Choroid plexus epithelial cell (primary cell): Measurements from ENCODE around the gene SNX4.

Experiments
- DNase-seq: peaks from one replicate; pipeline ENCODE4 v3.0.0-alpha.2; 2010; ENCODE audit warnings: low read depth
- H3K4me3 ChIP-seq: 2 replicates; pipeline ENCODE4 v1.5.1; 2011; ENCODE audit warnings: low read depth, mild to moderate bottlenecking, control low read depth, low read length, moderate library complexity
- TF ChIP-seq, protein P1 (sequence below): conservative IDR thresholded peaks from 2 replicates; pipeline ENCODE4 v1.5.1; 2011; ENCODE audit warnings: low read depth, mild to moderate bottlenecking, control low read depth, inconsistent platforms, low read length, moderate library complexity

The SNX4 gene

DNA sequence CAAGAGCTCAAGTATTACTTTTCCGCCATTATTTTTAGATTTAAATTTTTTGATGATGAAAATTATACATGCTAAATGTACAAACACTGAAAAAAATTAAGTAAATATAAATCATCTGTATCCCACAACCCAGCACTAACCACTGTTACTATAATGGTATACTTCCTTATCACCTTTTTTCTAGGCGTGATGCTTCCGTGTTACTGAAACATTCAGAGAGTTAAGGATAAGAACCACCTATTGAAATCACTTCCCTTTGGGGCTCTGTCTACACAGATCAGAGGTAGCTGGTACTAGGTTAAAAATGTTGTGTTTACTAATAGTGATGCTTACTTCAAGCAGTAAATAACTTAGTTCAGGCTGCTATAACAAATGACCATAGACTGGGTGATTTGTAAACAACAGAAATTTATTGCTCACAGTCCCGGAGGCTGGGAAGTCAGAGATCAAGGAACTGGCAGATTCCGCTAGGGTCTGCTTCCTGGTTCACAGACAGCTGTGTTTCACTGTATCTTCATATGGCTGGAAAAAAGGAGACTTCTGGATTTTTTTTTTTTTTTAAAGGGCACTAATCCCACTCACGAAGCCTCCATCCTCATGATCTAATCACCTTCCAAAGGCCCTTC is 6.4 kb downstream of the SNX4 start:
- DNase-seq, result no peak
- TF ChIP-seq, protein P1, sequence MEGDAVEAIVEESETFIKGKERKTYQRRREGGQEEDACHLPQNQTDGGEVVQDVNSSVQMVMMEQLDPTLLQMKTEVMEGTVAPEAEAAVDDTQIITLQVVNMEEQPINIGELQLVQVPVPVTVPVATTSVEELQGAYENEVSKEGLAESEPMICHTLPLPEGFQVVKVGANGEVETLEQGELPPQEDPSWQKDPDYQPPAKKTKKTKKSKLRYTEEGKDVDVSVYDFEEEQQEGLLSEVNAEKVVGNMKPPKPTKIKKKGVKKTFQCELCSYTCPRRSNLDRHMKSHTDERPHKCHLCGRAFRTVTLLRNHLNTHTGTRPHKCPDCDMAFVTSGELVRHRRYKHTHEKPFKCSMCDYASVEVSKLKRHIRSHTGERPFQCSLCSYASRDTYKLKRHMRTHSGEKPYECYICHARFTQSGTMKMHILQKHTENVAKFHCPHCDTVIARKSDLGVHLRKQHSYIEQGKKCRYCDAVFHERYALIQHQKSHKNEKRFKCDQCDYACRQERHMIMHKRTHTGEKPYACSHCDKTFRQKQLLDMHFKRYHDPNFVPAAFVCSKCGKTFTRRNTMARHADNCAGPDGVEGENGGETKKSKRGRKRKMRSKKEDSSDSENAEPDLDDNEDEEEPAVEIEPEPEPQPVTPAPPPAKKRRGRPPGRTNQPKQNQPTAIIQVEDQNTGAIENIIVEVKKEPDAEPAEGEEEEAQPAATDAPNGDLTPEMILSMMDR, result no peak

DNA sequence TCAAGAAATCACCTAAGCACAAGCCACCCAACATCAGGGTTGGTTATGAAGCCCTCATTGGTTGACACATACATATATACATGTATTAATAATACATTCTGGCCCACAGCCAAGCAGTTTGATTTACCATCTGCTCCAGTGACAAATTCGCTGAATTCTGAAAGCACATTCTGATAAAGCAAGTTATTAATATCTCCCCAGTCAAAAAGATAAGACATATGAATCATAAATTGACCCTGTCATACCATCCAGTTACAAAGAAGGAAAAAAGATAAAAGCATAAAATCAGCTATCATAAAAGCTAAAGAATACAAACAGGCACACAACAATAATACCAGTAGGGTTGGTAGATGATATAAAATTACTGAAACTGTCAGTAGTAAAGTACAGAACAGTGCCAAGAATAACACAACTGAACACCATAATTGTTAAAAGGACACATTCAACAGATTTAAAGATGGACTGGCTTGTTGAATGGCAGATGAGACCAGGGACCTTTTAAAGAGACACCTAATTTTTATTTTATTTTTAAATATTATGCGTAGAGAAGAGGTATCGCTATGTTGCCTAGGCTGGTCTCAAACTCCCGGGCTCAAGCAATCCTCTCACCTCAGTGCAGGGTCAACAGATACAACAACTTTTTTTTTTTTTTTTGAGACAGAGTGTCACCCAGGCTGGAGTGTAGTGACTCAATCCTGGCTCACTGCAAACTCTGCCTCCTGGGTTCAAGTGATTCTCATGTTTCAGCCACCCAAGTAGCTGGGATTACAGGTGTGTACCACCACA is 7.7 kb downstream of the SNX4 start:
- TF ChIP-seq, protein P1, result no peak
- peak; percentile 65 for DNase-seq
- no peak overlapping the region for H3K4me3 ChIP-seq

More for the DNA sequence above, 6.4 kb downstream of the SNX4 start:
- no peak overlapping the region for H3K4me3 ChIP-seq

DNA sequence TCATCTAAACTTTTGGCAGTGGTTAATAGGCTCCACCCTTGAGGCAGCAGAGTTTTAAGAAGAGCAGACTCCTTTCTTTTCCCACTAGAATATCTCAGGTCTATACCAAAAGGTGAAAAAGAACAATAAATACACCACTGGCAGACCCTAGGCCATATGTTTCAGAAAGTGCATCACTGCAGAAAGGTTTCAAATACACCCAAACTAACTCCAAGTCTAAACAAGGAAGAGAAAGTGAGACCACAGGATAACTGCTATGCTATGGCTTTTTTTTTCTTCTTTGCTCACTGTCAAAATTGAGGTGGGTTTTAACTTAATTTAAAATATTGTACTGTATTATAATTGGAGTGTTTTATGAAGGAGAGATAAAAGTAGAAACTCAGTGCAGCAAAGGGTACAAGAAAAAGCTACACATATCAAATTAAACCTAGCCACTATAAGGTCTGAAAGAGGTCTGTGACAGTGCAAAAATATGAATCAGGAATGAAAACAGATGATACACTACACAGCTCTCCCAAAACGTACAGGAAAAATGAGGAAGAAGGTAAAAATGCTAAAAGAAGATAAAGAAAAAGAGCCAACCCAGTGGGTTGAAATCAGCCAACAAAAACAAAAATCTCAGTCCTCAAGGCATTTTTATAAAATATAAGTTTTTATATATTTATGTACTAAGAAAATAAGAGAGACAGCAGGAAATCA is 8.4 kb downstream of the SNX4 start:
- peak; percentile 4 for DNase-seq
- H3K4me3 ChIP-seq, result no peak overlapping the region
- TF ChIP-seq, protein P1, result no peak

DNA sequence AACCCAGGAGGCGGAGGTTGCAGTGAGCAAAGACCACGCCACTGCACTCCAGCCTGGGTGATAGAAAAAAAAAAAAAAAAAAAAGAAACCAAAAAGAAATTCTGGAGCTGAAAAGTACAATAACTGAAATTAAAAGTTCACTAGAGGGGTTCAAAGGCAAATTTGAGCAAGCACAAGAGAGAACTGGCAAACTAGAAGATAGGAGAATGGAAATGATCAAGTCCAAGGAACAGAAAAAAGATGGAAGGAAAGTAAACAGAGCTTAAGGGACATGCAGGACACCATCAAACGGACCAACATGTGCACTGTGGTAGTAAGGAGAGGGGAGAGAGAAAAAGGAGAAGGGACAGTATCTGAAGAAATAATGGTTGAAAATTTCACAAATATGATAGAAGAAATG is 12.9 kb downstream of the SNX4 start:
- TF ChIP-seq, protein P1, result no peak
- no peak for DNase-seq

DNA sequence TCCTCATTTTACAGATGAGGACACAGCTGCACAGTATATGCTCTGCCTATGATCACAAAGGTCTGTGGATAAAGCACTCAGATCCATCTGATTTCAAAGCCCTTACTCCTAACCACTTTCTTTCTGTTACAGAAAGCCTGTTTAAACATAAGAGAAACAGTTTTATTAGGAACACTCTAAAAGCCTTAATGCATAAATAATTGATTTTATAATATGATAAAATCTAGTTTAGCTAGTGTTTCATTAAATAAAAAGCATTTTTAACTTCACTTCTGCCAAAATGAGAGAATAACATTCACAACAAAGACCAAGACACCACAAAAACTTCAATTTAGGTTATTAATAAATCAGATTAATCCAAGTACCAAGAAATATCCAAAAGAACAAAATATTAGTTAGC is 21.4 kb downstream of the SNX4 start:
- TF ChIP-seq, protein P1, result no peak
- DNase-seq, result no peak
- no peak overlapping the region for H3K4me3 ChIP-seq

More for the DNA sequence above, 12.9 kb downstream of the SNX4 start:
- H3K4me3 ChIP-seq, result no peak overlapping the region

DNA sequence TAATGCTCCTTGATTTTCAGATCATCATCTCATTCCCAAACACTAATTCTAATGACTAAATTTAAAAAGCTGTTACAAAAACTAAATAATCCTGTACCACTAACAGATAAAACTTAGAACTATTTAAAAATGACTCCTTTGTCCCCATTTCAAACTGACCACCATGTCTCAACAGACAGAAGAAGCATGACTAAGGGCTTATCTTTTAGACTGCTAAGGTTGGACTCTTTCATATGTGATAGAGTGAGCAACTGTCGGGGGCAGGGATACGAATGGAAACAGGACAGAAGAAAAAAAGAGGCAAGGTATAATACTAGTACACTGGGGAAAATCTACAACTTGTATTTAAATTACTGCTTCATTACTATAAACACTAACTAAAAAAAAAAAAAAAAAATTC is 23.3 kb downstream of the SNX4 start:
- DNase-seq, result no peak
- TF ChIP-seq, protein P1, result no peak
- H3K4me3 ChIP-seq, result no peak overlapping the region
